HG03521 (cell line): ENCODE results near the gene RPUSD3.

Source experiments
- ATAC-seq: cut with Tn5 transposase; IDR thresholded peaks from one replicate; pipeline ENCODE4 v1.9.1; 2021; ENCODE audit warnings: mild to moderate bottlenecking, moderate library complexity; ENCODE audit not compliant: unreplicated experiment

Gene RPUSD3

GRCh38 chr3:9837701-9838582, 5.9 kb downstream of the RPUSD3 start:
- no peak for ATAC-seq

GRCh38 chr3:9834520-9835380, 9.1 kb downstream of the RPUSD3 start:
- ATAC-seq, result no peak

- ATAC-seq, result no peak
Measured at GRCh38 chr3:9833078-9833477, 10.7 kb downstream of the RPUSD3 start.

GRCh38 chr3:9831253-9831652, 12.6 kb downstream of the RPUSD3 start:
- no peak for ATAC-seq

GRCh38 chr3:9828801-9829755, 14.7 kb downstream of the RPUSD3 start:
- no peak for ATAC-seq

- no peak for ATAC-seq
Measured at GRCh38 chr3:9826815-9827573, 16.8 kb downstream of the RPUSD3 start.

GRCh38 chr3:9825451-9826040, 18.3 kb downstream of the RPUSD3 start:
- no peak for ATAC-seq

- ATAC-seq, result no peak
Measured at GRCh38 chr3:9820946-9821345, 22.9 kb downstream of the RPUSD3 start.

GRCh38 chr3:9820543-9820942, 23.3 kb downstream of the RPUSD3 start:
- no peak for ATAC-seq

GRCh38 chr3:9818666-9819335, 25.0 kb downstream of the RPUSD3 start:
- ATAC-seq, result no peak

- ATAC-seq, result no peak
Measured at GRCh38 chr3:9817436-9817835, 26.4 kb downstream of the RPUSD3 start.

GRCh38 chr3:9815986-9816385, 27.8 kb downstream of the RPUSD3 start:
- ATAC-seq, result no peak

GRCh38 chr3:9812870-9813483, 30.8 kb downstream of the RPUSD3 start:
- ATAC-seq, result no peak

- ATAC-seq, result no peak
Measured at GRCh38 chr3:9810846-9811245, 33.0 kb downstream of the RPUSD3 start.

GRCh38 chr3:9810433-9810770, 33.4 kb downstream of the RPUSD3 start:
- no peak for ATAC-seq

- ATAC-seq, result no peak
Measured at GRCh38 chr3:9809615-9810432, 34.0 kb downstream of the RPUSD3 start, which contains the start of gene TTLL3. Gene TTLL3 (plus strand): TSS chr3:9810262. CDS start chr3:9810662, 400 bp downstream.

GRCh38 chr3:9809239-9809614, 34.6 kb downstream of the RPUSD3 start:
- no peak for ATAC-seq
